H1 (cell line): Measurements from ENCODE around the gene ZBP1. TPM values are rescaled to one million over a fixed set of nuclear protein-coding genes. Genes with fewer than 3 reads are reported as not detected.

Experiments used
- CTCF ChIA-PET: fragments of 300-600 bp; sonication (Branson Sonifier 250); formaldehyde crosslinking; loops from one replicate; lab custom pipeline; 2021; ENCODE audit not compliant: partially characterized antibody; lab: Charles Lee
- POLR2A ChIA-PET: fragments of 300-600 bp; sonication (Branson Sonifier 250); formaldehyde crosslinking; loops from one replicate; lab custom pipeline; 2021; ENCODE audit warnings: inconsistent platforms; ENCODE audit not compliant: partially characterized antibody; lab: Charles Lee
- DNase-seq, 2 experiments: peaks; one replicate each; pipeline versions ENCODE4 v3.0.0 to v3.0.0-alpha.2; 2010 to 2022; ENCODE audit warnings: low spot score in 2 of 2, low read depth in 1 of 2, mixed read lengths in 1 of 2
- FAIRE-seq: peaks from 2 replicates; lab custom pipeline; 2011; peaks lifted over from hg19 to GRCh38; lab: Jason Lieb, UNC
- H2AFZ ChIP-seq: 2 replicates; pipeline ENCODE4 v1.8.1; 2012; ENCODE audit warnings: low read length, inconsistent platforms
- H2AK5ac ChIP-seq: 2 replicates; pipeline ENCODE4 v1.6.1; 2013; ENCODE audit warnings: low read depth, low read length
- H2BK120ac ChIP-seq: replicated peaks from 2 replicates; pipeline ENCODE3; 2013; ENCODE audit warnings: low read depth, low read length, inconsistent platforms
- H2BK12ac ChIP-seq: 2 replicates; pipeline ENCODE4 v1.6.1; 2013; ENCODE audit warnings: low read depth, low read length
- H2BK15ac ChIP-seq: 2 replicates; pipeline ENCODE4 v1.6.1; 2013; ENCODE audit warnings: low read length
- H2BK20ac ChIP-seq: 2 replicates; pipeline ENCODE4 v1.6.1; 2013; ENCODE audit warnings: low read length
- H2BK5ac ChIP-seq: 2 replicates; pipeline ENCODE4 v1.6.1; 2013; ENCODE audit warnings: low read depth, low read length
- H3K14ac ChIP-seq: 2 replicates; pipeline ENCODE4 v1.6.1; 2013; ENCODE audit warnings: inconsistent platforms; ENCODE audit not compliant: insufficient read length
- H3K18ac ChIP-seq: 2 replicates; pipeline ENCODE4 v1.6.1; 2013; ENCODE audit warnings: low read length; ENCODE audit errors: extremely low read depth
- H3K23ac ChIP-seq: 2 replicates; pipeline ENCODE4 v1.6.1; 2013; ENCODE audit warnings: inconsistent platforms; ENCODE audit not compliant: insufficient read length
- H3K23me2 ChIP-seq: 2 replicates; pipeline ENCODE4 v1.6.1; 2013; ENCODE audit warnings: low read depth, low read length
- H3K27ac ChIP-seq: 2 replicates; pipeline ENCODE4 v1.6.1; 2011; ENCODE audit warnings: low read depth, low read length, inconsistent platforms
- H3K27me3 ChIP-seq, 4 experiments: replicated peaks in 1 of 4; 1 replicate in 1 of 4; 2 replicates in 3 of 4; pipeline versions ENCODE4 v1.6.1 to v1.8.1; 2011 to 2013; ENCODE audit warnings: low read length in 3 of 4, mild to moderate bottlenecking in 3 of 4, inconsistent platforms in 2 of 4, mixed read lengths in 2 of 4, moderate library complexity in 1 of 4; ENCODE audit not compliant: control insufficient read depth in 3 of 4, insufficient read depth in 3 of 4; ENCODE audit errors: extremely low read depth in 1 of 4
- H3K36me3 ChIP-seq, 4 experiments: 2 replicates each; pipeline versions ENCODE4 v1.6.1 to v1.8.1; 2011 to 2013; ENCODE audit warnings: mild to moderate bottlenecking in 4 of 4, low read length in 3 of 4, moderate library complexity in 2 of 4, control low read depth in 1 of 4, inconsistent platforms in 1 of 4; ENCODE audit not compliant: insufficient read depth in 4 of 4, control insufficient read depth in 2 of 4
- H3K4ac ChIP-seq: replicated peaks from 2 replicates; pipeline ENCODE3; 2013; ENCODE audit warnings: low read length, low read depth, mixed read lengths, inconsistent platforms; ENCODE audit not compliant: insufficient read length
- H3K4me1 ChIP-seq, 4 experiments: replicated peaks in 1 of 4; 1 replicate in 1 of 4; 2 replicates in 3 of 4; pipeline versions ENCODE4 v1.6.1 to v1.8.1; 2011 to 2013; ENCODE audit warnings: low read length in 3 of 4, inconsistent platforms in 2 of 4, mixed read lengths in 1 of 4; ENCODE audit not compliant: insufficient read depth in 4 of 4, control insufficient read depth in 3 of 4
- H3K4me2 ChIP-seq, 2 experiments: 2 replicates each; pipeline versions ENCODE4 v1.6.1 to v1.8.1; 2011 to 2013; ENCODE audit warnings: low read depth in 2 of 2, low read length in 2 of 2, control low read depth in 1 of 2, inconsistent platforms in 1 of 2, mild to moderate bottlenecking in 1 of 2; ENCODE audit not compliant: insufficient read depth in 1 of 2
- H3K4me3 ChIP-seq, 4 experiments: fragments of 200-600, 300-600 bp in 1 of 4; sonication (generic), shearing (Covaris generic), sonication (Bioruptor Twin) in 1 of 4; 2 replicates each; pipeline versions ENCODE4 v1.5.1 to v1.8.1; 2011 to 2016; ENCODE audit warnings: low read length in 4 of 4, low read depth in 3 of 4, control low read depth in 2 of 4, inconsistent platforms in 2 of 4, mild to moderate bottlenecking in 2 of 4, mixed read lengths in 1 of 4, moderate library complexity in 1 of 4; ENCODE audit not compliant: insufficient read depth in 2 of 4; ENCODE audit errors: extremely low read depth in 1 of 4
- H3K56ac ChIP-seq: replicated peaks from 2 replicates; pipeline ENCODE3; 2013; ENCODE audit warnings: low read depth, mild to moderate bottlenecking, mixed read lengths, low read length, inconsistent platforms; ENCODE audit not compliant: insufficient read length
- H3K79me1 ChIP-seq: 2 replicates; pipeline ENCODE4 v1.6.1; 2013; ENCODE audit warnings: low read depth, low read length, control low read depth
- H3K79me2 ChIP-seq, 2 experiments: 2 replicates each; pipeline versions ENCODE4 v1.6.1 to v1.8.1; 2012 to 2013; ENCODE audit warnings: low read length in 2 of 2, mild to moderate bottlenecking in 2 of 2, inconsistent platforms in 1 of 2; ENCODE audit not compliant: insufficient read depth in 2 of 2, control insufficient read depth in 1 of 2
- H3K9ac ChIP-seq, 4 experiments: replicated peaks in 1 of 4; 1 replicate in 1 of 4; 2 replicates in 3 of 4; pipeline versions ENCODE4 v1.6.1 to v1.8.1; 2011 to 2013; ENCODE audit warnings: low read depth in 3 of 4, low read length in 3 of 4, control low read depth in 2 of 4, mild to moderate bottlenecking in 2 of 4, moderate library complexity in 2 of 4, inconsistent platforms in 1 of 4; ENCODE audit errors: extremely low read depth in 1 of 4
- H3K9me3 ChIP-seq, 2 experiments: 2 replicates each; pipeline versions ENCODE4 v1.6.1 to v1.8.1; 2012 to 2013; ENCODE audit warnings: mild to moderate bottlenecking in 2 of 2, moderate library complexity in 2 of 2, control low read depth in 1 of 2, inconsistent platforms in 1 of 2, low read depth in 1 of 2, low read length in 1 of 2, mixed read lengths in 1 of 2; ENCODE audit not compliant: insufficient read depth in 2 of 2
- H4K20me1 ChIP-seq, 2 experiments: replicated peaks in 1 of 2; 2 replicates each; pipeline versions ENCODE3 to v1.8.1; 2011 to 2013; ENCODE audit warnings: inconsistent platforms in 2 of 2, low read length in 2 of 2, mild to moderate bottlenecking in 1 of 2; ENCODE audit not compliant: insufficient read depth in 2 of 2, control insufficient read depth in 1 of 2
- H4K5ac ChIP-seq: 2 replicates; pipeline ENCODE4 v1.6.1; 2013; ENCODE audit warnings: low read length, low read depth, mixed read lengths, inconsistent platforms; ENCODE audit not compliant: insufficient read length
- H4K8ac ChIP-seq: 2 replicates; pipeline ENCODE4 v1.8.0; 2013; ENCODE audit warnings: mild to moderate bottlenecking, moderate library complexity, low read length, inconsistent platforms; ENCODE audit not compliant: insufficient read depth; ENCODE audit errors: extremely low read depth
- H4K91ac ChIP-seq: replicated peaks from 2 replicates; pipeline ENCODE3; 2013; ENCODE audit warnings: low read length, mixed read lengths, inconsistent platforms; ENCODE audit not compliant: insufficient read length
- CHD1 ChIP-seq: IDR thresholded peaks from 2 replicates; pipeline ENCODE4 v1.6.1; 2012; ENCODE audit warnings: low read depth, low read length, improper control_type of control experiment
- EGR1 ChIP-seq: IDR thresholded peaks from 2 replicates; pipeline ENCODE4 v1.6.1; 2011; ENCODE audit warnings: low read depth, low read length, borderline replicate concordance
- HDAC2 ChIP-seq, 2 experiments: fragments of 300-600 bp in 1 of 2; sonication (generic) in 1 of 2; IDR thresholded peaks; 2 replicates each; pipeline ENCODE4 v1.6.1; 2011 to 2012; ENCODE audit warnings: low read depth in 2 of 2, low read length in 2 of 2, mild to moderate bottlenecking in 2 of 2, moderate library complexity in 2 of 2, borderline replicate concordance in 1 of 2, inconsistent platforms in 1 of 2
- JUN ChIP-seq: IDR thresholded peaks from 2 replicates; pipeline ENCODE4 v1.6.1; 2011; ENCODE audit warnings: low read depth, mild to moderate bottlenecking, improper control_type of control experiment, low read length
- POLR2A ChIP-seq, 2 experiments: IDR thresholded peaks; 1 replicate in 1 of 2; 2 replicates in 1 of 2; pipeline ENCODE4 v1.6.1; 2011; ENCODE audit warnings: low read depth in 2 of 2, low read length in 2 of 2, mild to moderate bottlenecking in 2 of 2; ENCODE audit errors: control extremely low read depth in 1 of 2
- SIX5 ChIP-seq: IDR thresholded peaks from 2 replicates; pipeline ENCODE4 v1.6.1; 2011; ENCODE audit warnings: mild to moderate bottlenecking, low read depth, low read length
- SRF ChIP-seq: IDR thresholded peaks from 2 replicates; pipeline ENCODE4 v1.6.1; 2011; ENCODE audit warnings: mild to moderate bottlenecking, low read depth, low read length, moderate library complexity
- TAF7 ChIP-seq: optimal IDR thresholded peaks from 2 replicates; pipeline ENCODE3; 2011; ENCODE audit warnings: low read depth, mild to moderate bottlenecking, inconsistent platforms, low read length, moderate library complexity, borderline replicate concordance
- TBP ChIP-seq: IDR thresholded peaks from 2 replicates; pipeline ENCODE4 v1.6.1; 2011; ENCODE audit warnings: low read depth, low read length, improper control_type of control experiment
- USF2 ChIP-seq: IDR thresholded peaks from 2 replicates; pipeline ENCODE4 v1.6.1; 2011; ENCODE audit warnings: low read length, improper control_type of control experiment
- YY1 ChIP-seq: IDR thresholded peaks from 2 replicates; pipeline ENCODE4 v1.6.1; 2011; ENCODE audit warnings: low read depth, mild to moderate bottlenecking, low read length
- WGBS, 2 experiments: shearing (Covaris generic) in 1 of 2; methylation state at CpG; one replicate each; pipeline versions ENCODE4 v1.1.6 to v1.1.7; 2013 to 2015; ENCODE audit warnings: low lambda C conversion rate in 2 of 2, mixed read lengths in 2 of 2, inconsistent platforms in 1 of 2, low coverage in 1 of 2, missing lambda C conversion rate in 1 of 2; ENCODE audit not compliant: insufficient replicate concordance in 2 of 2, insufficient coverage in 1 of 2, insufficient read length in 1 of 2; ENCODE audit errors: extremely low coverage in 1 of 2, missing lambda C conversion rate in 1 of 2; 5-methylcytosine and 5-hydroxymethylcytosine counted together
- polyA plus RNA-seq, 7 experiments: library from polyadenylated mRNA; depleted of rRNA in 3 of 7; stranded (reverse) in 5 of 7; unstranded in 2 of 7; fragments of >200 nt in 5 of 7; fragments of 200-250 nt in 2 of 7; gene quantifications; 1 replicate in 5 of 7; 2 replicates in 1 of 7; 4 replicates in 1 of 7; pipeline versions ENCODE4 v1.2.1 to v1.2.3, GENCODE V29; 2011 to 2013; ENCODE audit warnings: missing spikeins in 2 of 7, mixed read lengths in 2 of 7
- total RNA-seq: library from RNA; stranded (reverse); fragmentation: NEBNext Ultra II Directional; extraction: Animal tissue kit (Norgen Biotek cat#: 25700); gene quantifications from 2 replicates; pipeline ENCODE4 v1.2.1, GENCODE V29; 2021
- TF ChIP-seq, protein P1 (sequence below): IDR thresholded peaks from 2 replicates; pipeline ENCODE4 v1.6.1; 2011; ENCODE audit warnings: low read depth, mild to moderate bottlenecking, low read length; ENCODE audit not compliant: insufficient read depth

Gene ZBP1
- total and polyA plus RNA-seq, 2 of the 8 experiments (the other 6 are each of a cell fraction or from before 2014, with no cell fraction given), result not detected

DNA sequence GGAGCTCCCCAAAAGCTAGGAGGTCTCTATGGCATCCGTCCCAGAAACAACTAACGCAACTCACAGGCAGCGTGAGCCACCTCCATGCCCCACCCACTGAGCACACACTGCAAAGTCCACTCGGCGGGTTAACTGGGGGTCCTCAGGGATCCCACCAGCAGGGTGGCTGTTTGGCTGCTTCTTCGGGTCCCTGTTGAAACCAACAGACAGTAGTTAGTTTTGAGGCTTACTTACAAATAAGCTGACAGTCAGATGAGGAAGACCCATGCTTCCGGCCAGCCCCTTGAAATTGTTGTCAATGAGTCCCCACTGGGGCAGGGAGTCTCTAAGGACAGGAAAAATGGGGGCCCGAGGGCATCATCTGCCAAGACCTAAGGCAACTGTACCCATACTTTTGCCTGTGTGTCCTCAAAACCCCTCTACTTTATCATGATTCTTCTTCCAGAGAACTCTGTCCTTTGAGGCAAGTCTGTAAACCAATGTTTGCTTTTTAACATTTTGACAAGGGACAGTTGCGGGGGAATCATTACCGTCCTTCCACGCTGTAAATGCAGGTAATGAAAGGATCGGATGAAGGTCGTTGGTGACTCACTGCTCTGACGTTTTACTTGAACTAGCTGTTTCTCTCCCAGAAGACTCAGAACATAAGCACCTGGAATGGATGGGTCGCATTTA, 61.5 kb downstream of the ZBP1 start:
- Histone ChIP-seq H3K56ac (no peak overlapping the region), H3K4me1 (no peaks in the 10 kb centered on the region), H4K8ac (no peak overlapping the region), H3K4ac (no peak overlapping the region), H3K14ac (no peak overlapping the region), H3K9ac (no peak overlapping the region), H3K79me1 (no peaks in the 10 kb centered on the region), H3K27ac (no peak overlapping the region), H3K23ac (no peak overlapping the region), H3K23me2 (no peaks in the 10 kb centered on the region), H4K5ac (no peak overlapping the region), H2BK120ac (no peak overlapping the region), H3K18ac (no peak overlapping the region), H2AFZ (no peak overlapping the region), H4K20me1 (no peaks in the 10 kb centered on the region), H3K27me3 (no peaks in the 10 kb centered on the region), H2BK12ac (no peak overlapping the region), H2BK15ac (no peak overlapping the region), H2BK20ac (no peak overlapping the region), H4K91ac (no peak overlapping the region), H2BK5ac (no peak overlapping the region), H3K4me2 (no peak overlapping the region), H3K4me3 (no peak overlapping the region), H2AK5ac (no peak overlapping the region), H3K79me2 (no peaks in the 10 kb centered on the region), H3K9me3 (no peaks in the 10 kb centered on the region), H3K36me3 (no peaks in the 10 kb centered on the region)
- ChIA-PET CTCF (interaction anchor here (1.1 to 6.3 kb wide), 3 partner anchors 13 to 18 kb away, joined by 3 to 46 read pairs (median 3); no protein-coding TSS in a partner anchor), POLR2A (interaction anchor here (0.8 kb wide), 1 partner anchor 10 kb away, joined by 3 read pairs; no protein-coding TSS in a partner anchor)
- WGBS, 2 experiments, result 90% methylated on average over 15 of the region's 15 CpGs; no CpG with 5 or more reads in 1 of the 2 experiments
- DNase-seq (no peak), FAIRE-seq (no peak)
- no peak for TF ChIP-seq JUN
- no peak for TF ChIP-seq POLR2A (IDR thresholded peaks at IDR 0.05; ENCODE audit: control extremely low read depth in 1 of 2, low read depth in 2 of 2, low read length in 2 of 2)
- no peak for TF ChIP-seq SRF
- TF ChIP-seq TBP, result no peak
- TF ChIP-seq, protein P1, sequence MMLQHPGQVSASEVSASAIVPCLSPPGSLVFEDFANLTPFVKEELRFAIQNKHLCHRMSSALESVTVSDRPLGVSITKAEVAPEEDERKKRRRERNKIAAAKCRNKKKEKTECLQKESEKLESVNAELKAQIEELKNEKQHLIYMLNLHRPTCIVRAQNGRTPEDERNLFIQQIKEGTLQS, result no peak
- TF ChIP-seq TAF7, result no peak
- TF ChIP-seq CHD1, result no peak
- TF ChIP-seq HDAC2 (IDR thresholded peaks at IDR 0.05; ENCODE audit: borderline replicate concordance in 1 of 2, low read depth in 2 of 2, low read length in 2 of 2), result no peak
- TF ChIP-seq EGR1, result no peak
- no peak for TF ChIP-seq YY1
- TF ChIP-seq USF2, result no peak
- no peak for TF ChIP-seq SIX5
